GM19395 (cell line): ENCODE measurements around the gene RASA3.
"Not testable (repeated sequence)": the region's sequence is repeated elsewhere in the genome, so short reads cannot be mapped to it uniquely, and the experiment has no call there.

Source experiments
- ATAC-seq: cut with Tn5 transposase; IDR thresholded peaks from one replicate; pipeline ENCODE4 v1.9.1; 2021; ENCODE audit warnings: mild to moderate bottlenecking, moderate library complexity; ENCODE audit not compliant: unreplicated experiment

Gene RASA3

DNA sequence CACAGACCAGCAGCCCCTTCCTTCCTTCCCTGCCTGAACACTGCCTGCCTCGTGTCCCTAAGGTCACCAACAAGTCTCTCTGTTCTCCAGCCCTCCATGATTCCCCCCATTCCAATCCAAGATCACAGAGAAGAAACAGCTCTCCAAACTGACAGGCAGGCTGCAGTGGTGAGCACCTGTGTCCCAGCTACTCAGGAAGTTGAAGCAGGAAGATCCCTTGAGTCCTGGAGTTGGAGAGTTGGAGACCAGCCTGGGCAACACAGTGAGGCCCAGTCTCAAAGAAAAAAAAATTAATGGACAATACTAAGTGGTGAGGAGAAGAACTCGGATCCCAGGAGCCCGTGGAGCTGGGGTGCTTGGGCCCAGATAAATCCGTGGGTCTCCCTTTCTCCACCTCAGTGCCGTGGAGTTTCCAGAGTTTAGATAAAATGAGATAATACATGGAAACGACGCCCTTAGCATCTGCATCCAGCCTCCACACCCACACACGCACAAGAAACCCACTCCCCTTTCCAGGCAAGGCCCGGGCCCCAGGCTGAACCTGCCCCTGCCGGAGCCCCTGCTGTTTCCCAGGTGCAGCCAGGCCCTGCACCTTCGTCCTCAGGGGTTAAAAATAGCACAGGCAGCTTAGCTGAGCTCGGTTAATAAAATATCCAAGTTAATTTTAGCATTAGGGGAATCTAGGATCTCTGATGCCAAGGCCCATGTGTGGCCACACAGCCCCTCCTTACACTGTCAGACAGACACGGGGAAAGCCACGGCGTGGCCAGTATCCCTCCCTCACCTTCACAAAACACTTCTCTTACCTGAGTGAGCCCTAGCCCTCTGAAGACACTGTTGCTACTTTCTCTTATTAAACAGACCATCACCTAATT lies 4.7 kb downstream of the RASA3 start:
- ATAC-seq, result no peak

DNA sequence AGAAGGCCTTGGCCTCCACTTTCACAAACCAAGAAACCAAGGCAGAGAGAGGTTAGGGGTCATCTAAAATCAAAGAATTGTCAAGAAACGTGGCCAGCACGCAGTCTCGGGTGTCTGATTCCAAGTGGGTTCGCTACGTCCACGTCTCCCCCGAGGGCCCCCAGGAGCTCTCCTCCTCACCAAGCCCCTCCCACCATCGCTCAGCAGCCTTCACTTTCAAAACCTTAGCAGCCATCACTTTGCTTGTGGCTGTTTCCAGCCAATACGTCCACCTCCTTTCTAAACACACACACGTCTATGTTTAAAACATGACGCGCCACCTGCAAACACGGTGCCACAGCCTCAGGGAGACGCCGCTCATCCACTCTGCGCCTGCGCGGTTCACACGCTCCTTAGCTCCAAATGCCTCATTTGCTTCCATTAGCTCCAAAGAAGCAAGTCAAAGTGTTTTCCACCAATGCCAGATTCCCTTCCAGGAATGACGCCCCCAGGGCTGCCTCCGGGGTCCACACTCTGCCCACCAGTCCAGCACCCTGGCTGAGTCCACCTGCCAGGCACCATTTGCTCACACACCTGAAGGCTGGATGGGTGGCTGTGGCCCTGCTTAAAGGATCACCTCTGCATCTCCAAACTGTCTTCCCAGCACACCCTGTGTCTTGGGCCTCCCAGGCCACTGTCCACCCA lies 5.5 kb downstream of the RASA3 start:
- no peak for ATAC-seq

DNA sequence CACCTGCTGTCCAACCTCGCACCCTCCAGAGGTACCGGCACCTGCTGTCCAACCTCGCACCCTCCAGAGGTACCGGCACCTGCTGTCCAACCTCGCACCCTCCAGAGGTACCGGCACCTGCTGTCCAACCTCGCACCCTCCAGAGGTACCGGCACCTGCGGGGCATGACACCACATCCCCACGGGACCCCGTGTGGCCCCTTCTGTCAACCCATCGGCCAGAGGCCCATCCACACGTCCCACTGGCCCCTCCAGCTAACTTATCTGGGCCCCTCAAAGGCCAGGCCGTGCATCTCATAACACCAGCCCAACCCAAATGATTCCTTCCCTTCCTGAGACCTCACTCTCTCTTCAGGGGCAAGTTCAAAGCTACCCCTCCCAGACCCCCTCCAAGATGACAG lies 6.3 kb downstream of the RASA3 start:
- not testable (repeated sequence) for ATAC-seq

DNA sequence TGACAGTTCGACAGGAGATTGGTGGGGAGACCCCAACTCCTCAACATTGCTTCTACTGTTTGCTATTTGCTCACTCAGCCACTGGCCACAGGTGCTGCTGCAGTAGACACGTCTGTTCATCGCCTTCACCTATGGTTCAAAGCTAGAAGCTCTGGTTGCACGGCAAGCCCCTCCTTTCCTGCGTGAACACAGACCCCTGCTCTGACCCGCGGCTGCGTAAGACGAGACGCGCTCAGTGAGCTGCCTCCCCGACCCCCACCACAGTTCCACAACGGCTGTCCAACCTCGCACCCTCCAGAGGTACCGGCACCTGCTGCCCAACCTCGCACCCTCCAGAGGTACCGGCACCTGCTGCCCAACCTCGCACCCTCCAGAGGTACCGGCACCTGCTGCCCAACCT lies 6.8 kb downstream of the RASA3 start:
- no peak for ATAC-seq

DNA sequence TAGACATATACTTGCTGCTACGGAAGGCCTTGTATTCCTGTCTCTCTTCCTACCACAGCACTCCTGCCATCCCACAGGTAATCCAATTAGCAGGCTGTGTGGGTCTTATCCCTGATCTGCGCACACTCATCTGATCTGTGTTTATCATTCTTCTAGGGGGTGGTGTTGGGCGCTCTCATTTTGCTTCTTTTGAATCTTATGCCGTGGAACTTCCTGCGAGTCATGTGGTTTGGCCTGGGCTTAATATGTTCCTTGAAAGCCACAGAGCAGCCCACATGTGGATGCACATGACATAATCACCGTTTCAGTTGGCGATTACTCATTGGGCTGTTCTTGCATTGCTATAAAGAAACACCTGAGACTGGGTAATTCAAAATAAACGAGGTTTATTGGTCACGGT lies 7.5 kb downstream of the RASA3 start:
- ATAC-seq, result no peak

DNA sequence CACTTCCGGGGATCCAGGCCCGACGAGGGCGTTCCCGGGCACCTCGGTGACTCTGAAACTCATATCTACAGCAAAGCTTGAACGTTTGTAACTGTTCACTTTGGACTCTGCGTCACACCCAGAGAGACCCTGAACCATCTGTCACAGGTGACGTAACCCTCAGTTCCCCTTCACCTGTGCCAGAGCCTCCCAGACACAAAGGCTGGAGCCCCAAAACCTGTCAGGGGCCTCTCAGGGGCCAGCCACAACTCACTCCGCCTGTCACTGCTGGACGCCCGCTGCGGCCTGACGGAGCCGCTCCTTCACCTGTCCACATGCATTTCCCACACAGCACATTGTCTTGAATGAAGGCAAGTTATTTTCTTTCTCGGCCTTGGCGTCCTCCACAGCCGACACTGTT lies 8.0 kb downstream of the RASA3 start:
- ATAC-seq, result no peak

DNA sequence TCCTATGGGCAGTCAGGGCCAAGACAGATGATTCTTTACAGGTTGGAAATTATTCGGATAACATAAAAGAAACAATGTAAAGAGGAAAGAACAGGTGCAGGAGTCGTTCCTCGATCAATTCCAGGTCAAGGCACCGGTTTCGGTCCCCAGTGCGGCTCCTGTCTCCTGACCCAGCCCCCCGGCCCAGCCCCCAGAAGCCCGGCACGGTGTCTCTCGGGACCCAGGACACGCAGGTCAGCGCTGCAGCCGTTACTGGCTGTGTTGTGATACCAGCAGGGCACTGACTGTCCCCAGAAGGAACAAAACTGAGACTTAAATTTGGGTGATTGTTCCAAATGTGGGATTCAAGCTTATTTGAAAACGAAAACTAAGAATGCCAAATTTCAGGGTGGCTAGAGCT lies 8.5 kb downstream of the RASA3 start:
- no peak for ATAC-seq

DNA sequence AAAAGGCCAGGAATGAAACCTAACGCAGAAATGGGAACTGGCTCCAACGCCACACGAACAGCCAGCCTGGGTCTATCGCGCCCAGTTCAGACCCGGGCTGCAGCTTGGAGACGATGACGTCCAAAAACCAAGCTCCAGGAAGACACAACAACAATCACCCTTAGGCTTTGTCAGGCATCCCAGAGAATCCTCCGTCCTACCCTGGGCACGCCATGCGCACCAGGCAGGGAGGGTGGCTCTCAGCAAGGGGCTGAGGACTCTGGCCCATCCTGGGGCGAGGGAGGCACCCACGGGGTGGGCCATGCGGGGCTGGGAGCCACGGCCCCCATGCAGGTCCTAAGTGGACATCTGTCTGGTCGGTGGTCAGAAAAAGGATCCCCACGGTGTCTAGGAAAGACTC lies 9.0 kb downstream of the RASA3 start:
- no peak for ATAC-seq

DNA sequence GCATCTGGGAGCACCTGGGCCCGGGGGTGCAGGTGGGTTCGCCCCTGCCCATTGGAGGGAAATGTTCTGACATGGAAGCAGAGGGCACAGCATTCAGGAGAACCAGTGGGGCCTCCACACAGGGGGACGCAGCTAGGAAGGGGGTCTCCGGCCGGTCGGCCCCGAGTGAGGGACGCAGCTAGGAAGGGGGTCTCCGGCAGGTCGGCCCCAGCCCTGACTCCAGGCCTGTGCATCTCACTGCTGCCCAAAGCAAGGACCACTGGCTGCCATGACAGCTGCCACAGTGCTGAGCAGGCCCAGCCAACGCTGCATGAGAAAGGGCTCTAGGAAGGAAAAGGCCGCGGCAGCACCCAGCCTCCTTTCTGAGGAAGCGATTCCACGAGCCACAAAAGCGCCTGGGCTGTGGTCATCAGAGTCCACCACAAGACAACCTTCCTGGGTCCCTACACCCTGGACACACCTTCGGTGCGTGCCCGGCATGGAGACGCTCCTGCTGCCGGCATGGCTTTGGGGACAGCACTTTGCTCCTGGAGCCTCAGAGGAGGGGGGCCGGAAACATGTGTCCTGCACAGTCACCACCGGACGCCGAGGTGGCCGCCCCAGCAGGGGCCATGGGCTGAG lies 9.7 kb downstream of the RASA3 start:
- no peak for ATAC-seq

DNA sequence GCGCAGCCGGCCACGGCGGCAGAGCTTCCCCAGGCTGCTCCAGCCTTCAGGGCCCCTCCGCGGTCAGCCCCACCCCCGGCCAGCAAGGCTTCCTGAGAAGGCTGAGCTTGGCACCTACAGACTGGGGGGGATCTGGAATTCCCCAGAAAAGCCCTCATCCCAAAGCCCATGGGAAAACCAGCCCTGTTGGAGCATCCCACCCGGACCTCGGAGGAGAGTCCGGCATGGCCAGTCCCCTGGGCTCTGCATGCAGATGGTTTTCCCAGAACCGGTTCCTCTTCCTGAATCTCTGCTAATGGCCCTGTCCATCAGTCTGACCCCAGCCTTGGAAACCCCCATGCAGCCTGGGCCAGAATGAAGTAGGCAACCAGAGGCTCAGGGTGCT lies 10.3 kb downstream of the RASA3 start:
- ATAC-seq, result no peak

DNA sequence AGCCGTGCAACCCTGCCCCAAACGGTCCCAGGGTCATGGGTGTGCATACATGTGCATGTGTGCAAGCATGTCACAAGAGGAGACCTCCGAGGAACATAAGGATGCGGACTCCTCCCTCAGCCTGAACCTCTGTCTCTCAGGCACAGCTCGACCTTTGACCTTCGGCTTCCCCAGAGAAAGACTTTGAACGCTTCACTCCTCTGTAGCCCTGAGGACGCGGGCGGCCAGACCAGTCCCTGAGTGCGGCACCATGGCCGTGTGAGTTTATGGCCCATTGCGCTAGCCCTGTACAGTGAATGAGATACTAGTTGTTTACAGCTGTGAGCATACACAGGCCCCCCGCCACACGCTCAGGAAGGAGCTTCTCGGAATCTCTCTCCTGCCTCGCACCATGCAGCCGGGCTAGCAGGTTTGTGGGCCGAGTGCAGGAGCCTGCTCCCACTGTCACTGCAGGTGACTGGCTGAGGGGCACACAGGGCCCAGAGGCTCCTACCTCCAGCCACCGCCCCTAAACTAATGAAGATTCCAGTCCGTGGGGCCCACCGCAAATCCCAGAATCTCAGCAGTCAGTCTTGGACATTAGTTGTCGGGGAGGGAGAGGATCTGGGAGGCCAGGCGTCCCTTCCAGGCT lies 10.8 kb downstream of the RASA3 start:
- no peak for ATAC-seq

DNA sequence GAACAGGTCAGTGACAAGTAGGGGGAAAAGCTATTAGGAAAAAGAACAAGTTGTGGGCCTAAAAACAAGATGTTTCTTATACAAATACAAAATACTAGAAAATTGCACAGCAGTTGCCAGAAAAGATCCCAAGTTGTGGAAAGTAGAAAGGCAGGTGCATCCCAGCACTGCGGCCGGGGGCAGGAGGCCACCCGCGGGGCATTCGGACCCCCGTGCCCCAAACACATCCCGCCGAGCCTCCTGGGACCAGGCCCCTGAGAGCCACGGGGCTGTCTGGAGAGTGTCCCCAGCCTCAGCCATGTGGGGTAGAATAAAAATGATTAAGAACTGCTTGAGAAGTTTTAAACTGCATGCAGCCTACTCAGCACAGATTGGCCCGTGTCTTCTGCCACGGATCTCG lies 11.4 kb downstream of the RASA3 start:
- no peak for ATAC-seq

DNA sequence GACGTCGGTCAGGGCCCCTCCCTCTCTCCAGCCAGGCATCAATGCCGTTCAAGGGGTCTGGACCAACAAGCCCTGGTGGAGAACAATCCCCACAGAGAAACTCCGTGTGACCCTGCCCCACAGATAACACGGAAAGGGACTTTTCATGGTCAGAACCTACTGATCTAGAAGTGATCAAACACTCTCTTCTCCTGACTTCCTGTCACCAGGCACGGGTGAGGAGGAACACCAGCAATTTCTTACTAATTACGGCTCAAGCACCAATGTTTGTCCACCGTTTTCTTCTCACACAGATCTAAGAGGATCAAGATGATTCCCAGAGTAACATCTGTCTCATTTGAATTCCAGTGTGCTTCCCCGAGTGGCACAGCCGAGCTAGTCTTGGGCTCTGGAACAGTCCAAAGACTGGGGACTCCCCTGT lies 11.8 kb downstream of the RASA3 start:
- no peak for ATAC-seq

DNA sequence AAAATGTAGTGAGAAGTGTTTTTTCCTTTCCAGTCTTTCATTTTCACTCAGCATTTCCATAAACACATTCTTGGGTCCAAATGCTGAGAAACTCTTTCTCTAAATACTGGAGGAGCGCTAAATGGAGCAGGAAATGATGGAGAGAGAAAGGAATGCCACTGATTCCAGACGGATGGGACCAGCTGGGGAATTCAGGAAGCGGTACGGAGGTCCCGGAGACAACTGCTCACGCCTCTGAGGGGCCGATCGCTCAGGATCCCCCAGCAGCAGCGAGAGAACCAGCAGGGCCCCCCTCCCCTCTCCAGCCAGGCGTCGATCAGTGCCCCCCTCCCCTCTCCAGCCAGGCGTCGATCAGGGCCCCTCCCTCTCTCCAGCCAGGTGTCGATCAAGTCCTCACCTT lies 13.2 kb downstream of the RASA3 start:
- no peak for ATAC-seq

DNA sequence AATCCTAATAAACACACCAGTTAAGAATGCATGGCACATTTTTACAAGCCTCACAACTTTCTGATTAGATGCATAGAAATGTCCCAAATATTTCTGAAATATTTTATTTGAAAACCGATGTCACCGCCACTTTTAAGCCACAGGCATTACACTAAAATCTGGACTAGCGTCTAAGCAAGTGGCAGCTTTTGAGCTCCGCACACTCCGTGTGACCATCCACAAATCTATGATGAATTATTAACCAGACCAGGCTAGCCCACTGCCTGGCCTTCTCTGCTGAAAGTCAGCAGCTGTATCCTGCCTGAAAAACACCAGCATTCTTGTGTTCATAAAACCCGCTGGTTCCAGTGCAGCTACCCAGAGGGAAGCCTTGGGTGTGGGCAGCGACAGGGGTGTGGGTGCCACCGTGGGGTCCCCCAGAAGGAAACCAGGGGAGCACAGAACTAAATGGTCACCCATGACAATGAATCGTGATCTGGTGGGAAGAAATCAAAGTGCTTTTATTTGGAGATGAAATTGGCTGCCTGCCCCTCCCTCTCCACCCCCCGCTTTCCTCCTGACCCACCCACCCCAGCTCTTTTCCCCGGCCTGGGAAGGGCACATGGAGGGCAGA lies 13.8 kb downstream of the RASA3 start:
- ATAC-seq, result no peak

DNA sequence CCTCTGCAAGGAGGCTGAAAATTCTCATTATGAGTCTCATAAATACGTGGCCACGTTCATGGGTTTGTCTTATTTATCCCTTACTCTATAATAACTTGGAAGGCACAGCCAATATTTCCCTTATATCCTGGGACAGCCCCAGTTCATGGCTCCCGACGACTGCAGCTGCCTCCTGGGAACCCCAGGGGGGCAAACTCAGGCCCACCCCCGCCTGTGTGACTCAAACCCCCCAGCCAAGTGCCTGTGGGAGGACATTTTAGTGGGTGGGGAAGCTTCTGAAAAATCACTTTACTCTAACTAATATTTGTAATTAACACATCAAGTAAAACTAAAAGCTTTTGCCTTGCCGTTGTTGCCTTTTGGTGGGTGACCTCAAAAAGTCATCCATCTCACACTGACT lies 14.3 kb downstream of the RASA3 start:
- ATAC-seq, result no peak

DNA sequence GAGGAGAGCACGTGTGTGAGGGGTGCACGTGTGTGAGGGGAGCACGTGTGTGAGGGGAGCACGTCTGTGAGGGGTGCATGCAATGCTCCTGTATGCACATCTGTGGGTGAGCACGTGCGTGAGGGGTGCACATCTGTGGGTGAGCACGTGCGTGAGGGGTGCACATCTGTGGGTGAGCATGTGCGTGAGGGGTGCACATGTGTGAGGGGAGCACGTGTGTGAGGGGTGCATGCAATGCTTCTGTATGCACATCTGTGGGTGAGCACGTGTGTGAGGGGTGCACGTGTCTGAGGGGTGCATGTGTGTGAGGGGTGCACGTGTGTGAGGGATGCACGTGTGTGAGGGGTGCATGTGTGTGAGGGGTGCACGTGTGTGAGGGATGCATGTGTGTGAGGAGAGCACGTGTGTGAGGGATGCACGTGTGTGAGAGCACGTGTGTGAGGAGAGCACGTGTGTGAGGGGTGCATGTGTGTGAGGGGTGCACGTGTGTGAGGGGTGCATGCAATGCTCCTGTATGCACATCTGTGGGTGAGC lies 15.0 kb downstream of the RASA3 start:
- not testable (repeated sequence) for ATAC-seq

DNA sequence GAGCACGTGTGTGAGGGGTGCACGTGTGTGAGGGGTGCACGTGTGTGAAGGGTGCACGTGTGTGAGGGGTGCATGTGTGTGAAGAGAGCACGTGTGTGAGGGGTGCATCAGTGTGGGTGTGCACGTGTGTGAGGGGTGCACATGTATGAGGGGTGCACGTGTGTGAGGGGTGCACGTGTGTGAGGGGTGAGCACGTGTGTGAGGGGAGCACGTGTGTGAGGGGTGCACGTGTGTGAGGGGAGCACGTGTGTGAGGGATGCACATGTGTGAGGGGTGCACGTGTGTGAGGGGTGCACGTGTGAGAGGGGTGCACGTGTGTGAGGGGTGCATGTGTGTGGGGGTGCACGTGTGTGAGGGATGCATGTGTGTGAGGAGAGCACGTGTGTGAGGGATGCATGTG lies 15.7 kb downstream of the RASA3 start:
- no peak for ATAC-seq

DNA sequence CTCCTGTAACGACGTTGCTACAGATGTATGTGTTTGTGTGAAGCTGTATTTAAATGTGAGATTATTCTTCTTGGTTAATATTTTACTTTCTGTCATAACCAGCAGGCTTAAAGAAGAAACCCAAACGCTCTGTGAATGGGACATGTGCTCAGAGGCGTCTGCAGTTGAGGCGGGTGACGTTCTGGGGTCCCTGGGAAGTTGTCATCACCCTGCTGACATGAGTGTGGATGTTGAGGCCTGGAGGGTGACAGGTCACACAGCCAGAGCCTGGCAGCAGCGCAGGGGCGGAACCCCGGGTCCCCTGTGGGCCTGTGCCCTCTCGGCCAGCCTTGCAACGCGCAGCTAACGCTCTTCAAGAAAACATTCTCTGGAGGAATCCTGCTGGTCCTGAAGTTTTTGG lies 16.6 kb downstream of the RASA3 start:
- ATAC-seq, result no peak

DNA sequence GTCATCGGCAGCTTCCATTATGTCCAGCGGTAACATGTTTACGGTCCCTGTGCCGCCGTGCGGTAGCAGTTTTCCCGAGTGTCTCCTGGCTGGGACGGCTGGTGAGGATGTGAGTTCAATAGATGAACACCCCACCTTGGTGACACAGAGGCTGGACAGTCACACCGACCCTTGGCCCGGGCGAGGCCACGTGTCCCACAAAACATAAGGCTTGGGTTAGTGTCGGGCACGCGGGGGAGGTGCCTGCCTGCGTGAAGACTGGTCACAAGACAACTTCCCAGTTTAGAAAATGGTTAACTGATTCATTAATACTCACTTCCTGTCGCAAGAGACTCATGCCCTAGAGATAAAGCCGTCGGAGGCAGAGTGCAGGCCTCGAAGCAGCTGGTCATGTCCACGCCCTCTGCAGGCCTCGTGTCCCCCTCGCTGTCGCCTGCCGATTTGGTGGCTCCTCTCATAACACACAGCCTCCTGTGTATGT lies 17.2 kb downstream of the RASA3 start:
- ATAC-seq, result no peak

DNA sequence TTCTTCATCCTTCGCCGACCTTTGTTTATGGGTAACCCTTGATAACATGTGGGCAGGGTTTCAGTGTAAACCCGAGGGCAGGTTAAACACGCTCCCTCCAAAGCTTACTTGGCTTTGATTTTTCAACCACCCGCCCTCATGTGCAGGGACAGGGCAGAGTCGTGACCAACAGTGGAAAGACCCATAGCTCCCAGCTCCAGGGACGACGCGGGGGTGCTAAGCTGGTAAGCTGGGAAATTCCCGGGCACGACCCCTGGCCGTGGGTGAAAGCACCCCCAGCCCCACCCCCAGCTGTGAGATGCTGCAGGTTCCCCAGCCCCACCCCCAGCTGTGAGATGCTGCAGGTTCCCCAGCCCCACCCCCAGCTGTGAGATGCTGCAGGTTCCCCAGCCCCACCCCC lies 17.8 kb downstream of the RASA3 start:
- ATAC-seq, result not testable (repeated sequence)
